Gastrocnemius medialis (tissue), 4 donors: Measurements from ENCODE around the gene ZNF316.

Source experiments
- POLR2A ChIP-seq, 2 donors: fragments of 450-650 bp; IDR thresholded peaks; one replicate each; pipeline ENCODE4 v1.6.1; 2017; ENCODE audit warnings: antibody characterized with exemption in 2 of 2, mild to moderate bottlenecking in 2 of 2, moderate library complexity in 2 of 2
- TF ChIP-seq, protein P1 (sequence below), 5 experiments: fragments of 450-650 bp in 3 of 5; fragments of 200-600 bp in 2 of 5; sonication (generic) in 2 of 5; IDR thresholded peaks in 4 of 5; conservative IDR thresholded peaks in 1 of 5; 1 replicate in 4 of 5; 2 replicates in 1 of 5; pipeline ENCODE4 v1.5.1; 2016 to 2019; ENCODE audit warnings: antibody characterized with exemption in 5 of 5, mild to moderate bottlenecking in 3 of 5, moderate library complexity in 3 of 5

DNA sequence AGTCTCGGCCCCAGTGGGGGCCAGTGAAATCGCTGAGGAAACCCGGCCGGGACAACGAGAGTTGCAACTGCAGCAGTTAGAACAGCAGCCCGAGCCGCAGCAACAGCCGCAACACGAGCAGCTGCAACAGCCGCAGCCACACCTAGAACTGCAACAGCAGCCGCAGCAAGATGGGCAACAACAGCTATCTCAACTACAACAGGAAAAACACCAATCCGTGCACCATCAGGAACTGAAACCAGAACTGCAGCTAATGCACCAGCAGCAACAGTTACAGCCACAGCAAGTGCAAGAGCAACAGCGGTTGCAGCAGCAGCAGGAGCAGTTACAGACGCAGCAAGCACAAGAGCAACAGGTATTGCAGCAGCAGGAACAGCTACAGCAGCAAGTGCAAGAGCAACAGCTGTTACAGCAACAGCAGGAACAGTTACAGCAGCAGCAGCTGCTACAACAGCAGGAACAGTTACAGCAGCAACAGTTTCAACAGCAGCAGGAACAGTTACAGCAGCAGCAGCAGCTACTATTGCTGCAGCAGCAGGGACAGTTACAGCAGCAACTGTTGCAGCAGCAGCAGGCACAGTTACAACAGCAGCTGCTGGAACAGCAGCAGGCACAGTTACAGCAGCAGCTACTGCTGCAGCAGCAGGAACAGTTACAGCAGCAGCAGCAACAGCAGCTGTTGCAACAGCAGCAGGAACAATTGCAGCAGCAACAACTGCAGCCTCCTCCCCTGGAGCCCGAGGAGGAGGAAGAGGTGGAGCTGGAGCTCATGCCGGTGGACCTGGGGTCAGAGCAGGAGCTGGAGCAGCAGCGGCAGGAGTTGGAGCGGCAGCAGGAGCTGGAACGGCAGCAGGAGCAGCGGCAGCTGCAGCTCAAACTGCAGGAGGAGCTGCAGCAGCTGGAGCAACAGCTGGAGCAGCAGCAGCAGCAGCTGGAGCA is 15.7 kb upstream of the ZNF316 start:
- TF ChIP-seq, protein P1, sequence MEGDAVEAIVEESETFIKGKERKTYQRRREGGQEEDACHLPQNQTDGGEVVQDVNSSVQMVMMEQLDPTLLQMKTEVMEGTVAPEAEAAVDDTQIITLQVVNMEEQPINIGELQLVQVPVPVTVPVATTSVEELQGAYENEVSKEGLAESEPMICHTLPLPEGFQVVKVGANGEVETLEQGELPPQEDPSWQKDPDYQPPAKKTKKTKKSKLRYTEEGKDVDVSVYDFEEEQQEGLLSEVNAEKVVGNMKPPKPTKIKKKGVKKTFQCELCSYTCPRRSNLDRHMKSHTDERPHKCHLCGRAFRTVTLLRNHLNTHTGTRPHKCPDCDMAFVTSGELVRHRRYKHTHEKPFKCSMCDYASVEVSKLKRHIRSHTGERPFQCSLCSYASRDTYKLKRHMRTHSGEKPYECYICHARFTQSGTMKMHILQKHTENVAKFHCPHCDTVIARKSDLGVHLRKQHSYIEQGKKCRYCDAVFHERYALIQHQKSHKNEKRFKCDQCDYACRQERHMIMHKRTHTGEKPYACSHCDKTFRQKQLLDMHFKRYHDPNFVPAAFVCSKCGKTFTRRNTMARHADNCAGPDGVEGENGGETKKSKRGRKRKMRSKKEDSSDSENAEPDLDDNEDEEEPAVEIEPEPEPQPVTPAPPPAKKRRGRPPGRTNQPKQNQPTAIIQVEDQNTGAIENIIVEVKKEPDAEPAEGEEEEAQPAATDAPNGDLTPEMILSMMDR (IDR thresholded peaks at IDR 0.05 in 4 of 5, conservative IDR thresholded peaks at IDR 0.05 in 1 of 5), result no peak
- no peak for TF ChIP-seq POLR2A (IDR thresholded peaks at IDR 0.05)
